GM18867 (cell line): ENCODE data around the gene NIN.
A peak's percentile ranks its signal among the peaks of the same experiment; 100 is the strongest.
"Not testable (repeated sequence)": the region's sequence is repeated elsewhere in the genome, so short reads cannot be mapped to it uniquely, and the experiment has no call there.

Source experiments
- ATAC-seq: cut with Tn5 transposase; IDR thresholded peaks from one replicate; pipeline ENCODE4 v1.9.1; 2021; ENCODE audit warnings: mild to moderate bottlenecking, moderate library complexity; ENCODE audit not compliant: unreplicated experiment

The NIN gene

GRCh38 chr14:50821510-50822464 is 9.2 kb downstream of the NIN start:
- peak; percentile 41 for ATAC-seq

DNA sequence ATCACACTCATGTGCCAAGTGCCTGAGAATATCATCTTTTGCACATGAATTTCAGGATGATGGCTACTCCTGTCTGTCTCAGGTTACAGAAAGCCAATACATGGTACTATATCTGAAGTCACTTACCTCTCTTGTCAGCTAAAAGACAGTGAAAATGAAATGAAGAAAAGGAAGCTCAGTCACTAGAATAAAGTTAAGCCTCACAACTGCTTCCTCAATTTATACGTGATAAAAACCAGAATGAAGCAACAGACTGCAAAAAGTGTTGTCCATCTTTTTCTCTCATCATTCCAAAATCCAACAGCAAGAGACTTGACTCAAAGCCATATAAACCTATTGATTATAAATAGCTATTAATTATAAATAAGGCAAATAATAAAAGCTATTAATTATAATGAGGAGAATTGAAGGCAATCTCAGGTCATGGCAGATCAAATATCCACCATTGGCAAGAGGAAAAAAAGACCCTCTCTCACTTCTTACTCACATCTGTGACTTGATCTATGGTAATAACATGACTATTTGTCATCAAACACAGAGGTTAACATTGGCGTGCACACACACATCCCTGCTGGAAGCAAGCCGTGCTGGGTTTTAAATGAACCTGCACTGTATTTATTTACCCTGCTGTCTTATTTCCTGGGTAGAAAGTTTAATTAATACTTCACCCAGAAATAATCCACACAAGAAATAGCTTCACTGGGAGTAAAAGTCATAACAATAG is 10.0 kb downstream of the NIN start:
- no peak for ATAC-seq

DNA sequence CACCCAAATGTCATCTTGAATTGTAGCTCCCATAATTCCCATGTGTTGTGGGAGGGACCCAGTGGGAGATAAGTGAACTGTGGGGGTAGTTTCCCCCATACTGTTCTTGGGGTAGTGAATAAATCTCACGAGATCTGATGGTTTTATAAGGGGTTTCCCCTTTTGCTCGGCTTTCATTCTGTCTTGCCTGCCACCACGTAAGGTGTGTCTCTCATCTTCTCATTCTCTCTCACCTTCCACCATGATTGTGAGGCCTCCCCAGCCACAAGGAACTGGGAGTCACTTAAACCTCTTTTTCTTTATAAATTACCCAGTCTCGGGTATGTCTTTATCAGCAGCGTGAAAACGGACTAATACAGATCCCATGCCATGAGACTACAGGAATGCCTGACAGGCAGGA is 11.7 kb downstream of the NIN start:
- ATAC-seq, result not testable (repeated sequence)

- ATAC-seq, result no peak
Measured at GRCh38 chr14:50816395-50817047, 14.4 kb downstream of the NIN start.

GRCh38 chr14:50815526-50815925 is 15.4 kb downstream of the NIN start:
- ATAC-seq, result not testable (repeated sequence)

DNA sequence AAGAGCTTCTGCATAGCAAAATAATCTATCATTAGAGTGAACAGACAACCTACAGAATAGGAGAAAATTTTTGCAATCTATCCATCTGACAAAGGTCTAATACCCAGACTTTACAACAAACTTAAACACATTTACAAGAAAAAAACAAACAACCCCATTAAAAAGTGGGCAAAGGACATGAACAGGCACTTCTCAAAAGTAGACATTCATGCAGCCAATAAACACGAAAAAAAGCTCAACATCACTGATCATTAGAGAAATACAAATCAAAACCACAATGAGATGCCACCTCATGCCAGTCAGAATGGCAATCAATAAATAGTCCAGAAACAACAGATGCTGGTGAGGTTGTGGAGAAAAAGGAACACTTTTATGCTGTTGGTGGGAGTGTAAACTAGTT is 15.9 kb downstream of the NIN start:
- ATAC-seq, result not testable (repeated sequence)

DNA sequence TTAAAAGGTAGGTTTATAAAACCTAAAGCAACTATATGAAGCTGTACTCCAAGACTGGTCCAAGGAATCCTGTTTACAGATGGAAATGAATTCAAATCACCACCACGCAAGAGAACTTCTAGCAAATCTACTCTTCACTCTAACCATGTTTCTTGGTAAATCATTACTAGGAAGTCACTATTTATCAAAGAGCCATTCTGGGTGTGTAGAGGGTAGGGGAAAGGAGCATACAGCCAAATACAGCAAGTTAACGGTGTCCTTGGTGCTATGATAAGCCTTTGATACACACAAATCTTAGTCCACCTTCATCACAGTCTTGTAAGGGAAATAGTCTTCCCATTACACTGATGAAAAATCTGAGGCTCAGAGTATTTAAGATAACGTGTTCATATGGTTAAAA is 16.8 kb downstream of the NIN start:
- no peak for ATAC-seq

- ATAC-seq, result peak; percentile 66
Measured at GRCh38 chr14:50813544-50813863, 17.5 kb downstream of the NIN start.

DNA sequence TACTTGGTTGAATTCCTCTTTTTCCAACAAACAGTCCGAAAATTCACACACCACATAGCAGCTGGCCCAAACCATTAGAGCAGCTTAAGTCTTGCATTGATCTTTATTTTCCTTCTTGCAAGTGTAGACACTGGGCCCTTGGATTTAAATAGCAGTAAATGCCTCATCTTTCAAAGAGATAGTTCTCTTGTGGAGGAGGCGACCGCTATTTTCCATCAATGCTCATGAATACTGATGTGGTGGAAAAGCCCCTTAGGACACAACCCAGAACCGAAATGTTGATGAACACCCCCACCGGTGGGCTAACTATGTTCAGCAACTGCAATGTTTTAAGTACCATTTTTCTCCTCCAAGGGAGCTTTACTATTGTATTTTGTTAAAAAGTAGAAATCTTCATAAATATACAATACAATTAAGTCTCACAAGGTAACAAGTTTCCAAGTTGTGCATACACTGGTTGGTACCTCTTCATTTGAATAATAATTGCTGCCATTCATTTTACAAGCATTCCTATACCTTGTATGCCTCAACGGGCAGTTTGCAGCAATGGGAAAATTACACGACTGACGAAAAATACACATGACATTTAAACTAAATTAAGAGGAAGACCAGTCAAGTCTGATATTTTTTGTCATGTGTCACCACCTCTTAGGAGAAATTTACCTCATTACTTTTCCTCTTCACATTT is 18.0 kb downstream of the NIN start:
- no peak for ATAC-seq

GRCh38 chr14:50812180-50812579 is 18.8 kb downstream of the NIN start:
- ATAC-seq, result no peak

DNA sequence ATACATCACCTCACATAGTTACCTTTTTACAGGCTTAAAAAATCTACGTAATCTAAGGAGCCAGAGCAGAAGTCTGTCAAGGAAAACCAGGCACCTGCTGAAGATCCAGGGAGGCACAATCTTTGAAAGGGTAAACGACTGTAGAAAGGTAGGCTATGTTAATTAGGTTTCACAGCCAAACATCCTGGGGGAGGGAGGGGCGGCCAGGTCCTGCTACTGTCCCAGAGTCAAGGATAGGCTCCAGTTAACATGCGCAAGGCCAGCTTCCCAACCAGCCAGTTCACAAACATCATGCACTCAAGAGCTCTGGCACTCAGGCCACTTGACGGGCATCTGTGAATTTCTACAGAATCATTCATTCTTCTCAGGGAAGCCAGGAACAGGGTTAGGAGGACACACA is 22.9 kb downstream of the NIN start:
- no peak for ATAC-seq

GRCh38 chr14:50806241-50806933 is 24.6 kb downstream of the NIN start:
- ATAC-seq, result no peak

GRCh38 chr14:50805396-50805795 is 25.6 kb downstream of the NIN start:
- ATAC-seq, result no peak

DNA sequence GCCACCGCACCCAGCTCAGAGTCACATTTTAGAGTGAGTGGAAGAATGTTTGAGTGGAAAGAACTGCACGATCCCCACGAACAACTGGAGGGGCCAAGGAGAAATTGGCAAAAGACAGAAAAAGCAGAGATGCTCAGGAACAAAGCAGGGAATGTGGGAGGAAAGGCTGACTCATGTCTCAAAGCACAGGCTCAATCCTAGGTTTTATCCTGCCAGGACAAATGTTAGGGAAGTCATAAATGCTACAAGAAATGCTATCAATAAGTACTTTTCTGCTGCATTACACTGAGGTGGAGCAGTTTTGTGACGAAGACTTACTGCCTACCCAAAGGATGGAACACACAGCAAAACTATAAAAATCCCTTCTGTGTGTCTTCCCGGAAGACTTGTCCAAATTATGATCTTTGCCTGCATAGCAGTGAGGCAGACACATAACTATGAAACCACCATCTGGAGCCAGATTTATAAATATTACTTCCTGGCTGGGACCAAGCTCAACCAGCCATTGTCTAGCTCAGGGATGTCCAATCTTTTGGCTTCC is 26.7 kb downstream of the NIN start:
- no peak for ATAC-seq

DNA sequence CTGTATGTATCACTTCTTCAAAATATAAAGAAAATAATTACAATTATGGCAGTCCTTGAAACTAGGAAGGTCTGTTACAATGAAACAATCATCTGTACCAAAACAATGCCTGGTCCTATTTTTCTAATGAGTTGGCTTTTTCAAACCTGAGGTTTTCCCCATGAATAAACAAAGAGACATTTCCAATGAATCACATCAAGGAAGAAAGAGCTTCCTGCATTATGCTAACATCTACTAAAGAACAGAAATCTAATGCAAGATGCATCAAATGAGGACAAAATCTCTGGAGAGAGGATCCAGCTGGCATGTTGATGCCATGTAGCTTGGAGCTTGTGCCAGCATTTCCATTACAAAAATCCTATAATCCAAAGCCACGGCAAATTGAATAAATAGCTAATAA is 29.3 kb downstream of the NIN start:
- no peak for ATAC-seq

GRCh38 chr14:50800032-50800431 is 30.9 kb downstream of the NIN start:
- ATAC-seq, result no peak

DNA sequence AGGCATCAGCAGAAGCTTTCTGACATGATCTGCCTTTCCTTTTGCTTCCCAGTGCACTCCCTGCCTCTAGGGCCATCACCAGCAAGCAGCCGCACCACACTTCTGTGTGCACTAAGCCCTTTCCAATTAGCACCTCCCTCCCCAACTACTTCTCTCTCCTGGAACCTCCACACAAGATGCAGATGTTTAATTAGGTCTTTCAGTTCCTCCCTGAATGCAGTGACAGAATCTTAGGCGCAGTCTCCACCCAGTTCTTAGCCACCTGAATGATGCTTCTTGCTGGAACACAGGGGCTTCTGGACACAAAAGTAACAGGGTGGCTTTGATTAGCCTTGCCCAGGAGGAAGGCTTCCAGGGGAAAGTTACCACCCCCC is 32.9 kb downstream of the NIN start:
- ATAC-seq, result peak; percentile 74

DNA sequence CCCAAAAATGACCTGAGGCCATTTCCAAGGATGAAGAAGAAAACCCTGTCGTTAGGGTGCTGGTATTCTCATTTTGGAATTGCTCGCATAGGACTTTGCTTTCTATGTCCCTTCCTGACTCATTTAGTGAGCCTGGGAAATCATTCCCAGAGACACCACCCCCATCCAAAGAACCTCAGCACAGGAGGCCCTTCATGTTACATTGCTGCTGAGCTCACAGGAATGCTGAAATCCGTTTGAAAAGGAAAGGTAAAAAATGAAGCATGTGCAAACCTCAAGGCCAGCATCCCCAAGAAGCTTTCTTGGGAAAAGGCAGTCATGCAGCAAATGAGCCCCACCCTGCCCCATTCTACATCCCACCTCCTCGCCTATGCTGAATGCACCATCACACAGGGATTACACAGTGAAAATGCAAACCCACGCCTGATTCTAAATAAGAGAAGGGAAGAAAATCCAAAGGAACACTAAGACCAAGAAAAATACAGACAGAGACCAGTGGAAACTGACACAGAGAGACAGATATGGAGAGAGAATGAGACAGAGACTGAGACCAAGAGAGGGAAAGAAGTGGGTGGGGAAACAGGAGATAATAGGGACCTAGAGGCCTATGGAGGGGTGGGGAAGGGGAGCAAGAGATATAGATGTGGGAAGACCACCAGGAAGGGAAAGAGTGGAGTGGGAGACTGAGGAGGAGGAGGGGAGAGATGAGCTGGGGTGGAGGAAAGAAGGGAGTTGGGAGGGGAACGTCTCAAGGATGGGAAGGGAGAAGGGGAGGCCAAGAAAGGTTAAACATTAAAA is 33.5 kb downstream of the NIN start:
- no peak for ATAC-seq

DNA sequence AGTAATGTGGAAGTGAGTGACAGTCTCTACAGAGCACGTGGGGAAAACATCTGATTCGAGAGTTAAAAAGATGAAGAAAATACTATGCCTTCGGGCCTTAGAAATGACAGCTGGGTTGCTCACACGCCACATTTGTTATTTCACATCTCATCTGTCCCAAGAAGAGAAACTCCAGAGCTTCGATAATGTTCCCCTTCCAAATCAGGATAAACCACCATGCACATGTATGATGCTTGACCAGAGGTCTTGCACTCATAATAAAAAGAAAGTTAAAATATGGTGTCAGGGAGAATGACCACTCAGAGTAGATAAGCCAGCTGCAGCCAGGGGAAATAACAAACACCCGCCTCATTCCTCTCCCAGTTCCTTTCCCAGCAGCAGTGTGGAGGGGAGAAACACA is 34.6 kb downstream of the NIN start:
- ATAC-seq, result no peak

DNA sequence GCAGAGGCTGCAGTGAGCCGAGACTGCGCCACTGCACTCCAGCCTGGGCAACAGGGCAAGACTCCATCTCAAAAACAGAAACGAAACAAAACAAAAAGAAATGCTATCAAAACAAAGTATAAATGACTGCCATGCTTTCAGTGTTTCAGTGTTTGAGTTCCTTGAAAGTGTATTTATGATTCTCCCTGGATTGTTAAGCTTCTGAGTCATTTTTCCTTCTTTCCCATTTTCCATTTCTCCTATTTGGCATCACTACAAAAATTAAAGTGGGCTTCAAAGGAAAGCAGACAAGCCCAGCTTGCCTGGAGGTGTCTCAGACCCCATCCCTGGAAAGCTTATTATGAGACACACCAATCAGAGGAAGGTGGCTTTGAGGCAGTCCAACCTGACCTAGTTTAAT is 35.1 kb downstream of the NIN start:
- ATAC-seq, result no peak
